ENCODE results near the gene TMEM233.

Gene TMEM233

DNA sequence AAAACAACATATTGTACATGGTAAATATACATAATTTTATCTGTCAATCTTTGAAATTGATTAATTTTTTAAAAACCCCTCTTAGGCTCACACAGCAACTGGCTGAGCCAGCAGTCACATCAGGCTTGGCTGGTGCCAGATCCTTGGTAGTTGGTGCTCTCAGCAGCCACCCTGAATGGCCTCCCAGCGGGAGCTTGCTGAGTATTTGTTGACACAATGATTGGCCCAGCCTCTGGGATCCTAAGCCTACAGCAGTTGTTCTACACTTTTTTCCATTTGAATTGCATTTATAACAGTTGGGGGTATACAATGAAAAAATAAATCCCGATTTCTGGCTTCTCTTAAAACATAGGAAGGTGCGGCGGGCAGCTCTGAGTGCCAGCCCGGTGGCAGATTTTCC lies 85.5 kb downstream of the TMEM233 start:
- DNase-seq (ENCODE audit: extremely low read depth in 1 of 2, low read depth in 1 of 2) = no peak

DNA sequence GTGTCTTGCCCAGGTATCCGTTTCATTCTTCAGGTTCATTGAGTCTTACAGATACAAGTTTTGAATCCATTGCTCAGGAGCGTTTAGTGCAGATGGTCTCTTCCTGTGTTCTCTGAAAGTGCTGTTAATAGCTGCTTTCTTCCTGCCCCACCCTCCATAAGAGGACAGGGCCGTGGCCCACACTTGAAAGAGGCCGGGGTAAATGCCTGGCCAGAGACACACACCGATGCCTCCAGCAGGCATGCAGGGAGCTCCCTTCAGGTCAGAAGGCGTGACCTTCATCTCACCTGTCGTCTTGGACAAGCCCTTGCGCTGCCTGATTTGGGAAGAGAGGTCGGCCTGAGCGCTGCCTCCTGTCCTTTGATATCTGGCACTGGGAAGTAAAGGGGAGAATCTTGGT lies 85.9 kb downstream of the TMEM233 start:
- no peak for DNase-seq (ENCODE audit: extremely low read depth in 1 of 2, low read depth in 1 of 2)

DNA sequence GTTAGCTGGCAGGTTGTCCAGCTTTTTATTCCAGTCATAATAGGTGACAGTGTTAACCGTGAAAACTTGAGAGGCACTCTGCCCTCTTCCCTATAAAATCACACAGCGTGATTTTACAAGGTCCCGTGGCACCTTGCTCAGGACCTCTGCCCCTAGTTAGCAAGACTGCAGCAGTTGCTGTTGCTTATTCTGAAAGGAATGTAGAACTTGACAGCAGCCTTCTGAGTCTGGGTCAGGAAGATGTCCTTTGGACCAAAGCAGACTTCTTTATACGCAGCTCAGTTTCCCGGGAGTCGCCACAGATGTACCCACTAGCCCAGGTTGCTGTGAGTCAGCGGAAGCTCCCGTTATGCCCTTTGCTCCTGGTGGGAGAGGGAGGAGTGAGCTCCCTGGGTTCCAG lies 87.5 kb downstream of the TMEM233 start:
- DNase-seq (ENCODE audit: extremely low read depth in 1 of 2, low read depth in 1 of 2) = no peak

DNA sequence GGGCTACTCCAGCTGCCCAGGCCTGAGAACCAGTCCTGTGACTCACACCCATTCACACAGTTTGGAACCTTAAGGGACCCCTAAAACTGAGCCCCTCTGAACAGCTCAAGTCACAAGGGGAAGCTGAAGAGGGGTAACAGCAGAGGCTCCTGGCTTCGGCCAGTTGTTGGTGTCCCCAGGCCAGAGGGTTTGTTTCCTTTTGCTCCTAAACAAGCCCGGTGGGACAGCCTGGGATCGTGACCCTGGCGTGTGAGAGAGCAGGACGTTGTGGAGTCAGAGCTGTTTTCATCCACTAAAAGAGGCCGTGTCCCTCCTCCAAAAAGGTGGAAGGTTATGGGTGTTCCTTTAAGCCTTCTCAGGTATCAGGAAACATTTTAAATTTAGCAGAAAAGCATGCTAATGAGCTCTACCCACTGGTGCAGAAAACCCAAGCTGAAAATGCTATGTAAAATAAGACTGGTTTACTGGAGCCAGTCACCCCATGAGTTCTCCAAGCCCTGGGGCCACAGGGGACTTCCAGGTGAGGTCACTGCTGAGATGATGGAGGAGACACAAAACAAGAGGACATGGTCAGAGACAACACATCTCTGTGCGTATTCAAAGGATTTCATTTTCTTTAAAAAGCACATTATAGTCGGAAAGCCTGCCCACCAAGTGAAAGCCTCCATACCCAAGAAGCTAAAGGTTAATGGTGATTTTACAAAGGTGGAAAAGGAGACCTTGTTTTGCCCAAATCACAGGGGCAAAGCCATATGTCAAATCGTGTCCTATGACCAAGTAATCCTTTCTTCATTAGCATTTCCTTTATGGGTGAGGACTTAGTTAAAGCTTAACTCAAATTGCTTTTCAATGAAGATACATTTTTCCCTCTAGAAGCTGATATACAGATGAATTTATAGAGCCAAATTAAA lies 88.4 kb downstream of the TMEM233 start:
- DNase-seq (ENCODE audit: extremely low read depth in 1 of 2, low read depth in 1 of 2) = no peak

DNA sequence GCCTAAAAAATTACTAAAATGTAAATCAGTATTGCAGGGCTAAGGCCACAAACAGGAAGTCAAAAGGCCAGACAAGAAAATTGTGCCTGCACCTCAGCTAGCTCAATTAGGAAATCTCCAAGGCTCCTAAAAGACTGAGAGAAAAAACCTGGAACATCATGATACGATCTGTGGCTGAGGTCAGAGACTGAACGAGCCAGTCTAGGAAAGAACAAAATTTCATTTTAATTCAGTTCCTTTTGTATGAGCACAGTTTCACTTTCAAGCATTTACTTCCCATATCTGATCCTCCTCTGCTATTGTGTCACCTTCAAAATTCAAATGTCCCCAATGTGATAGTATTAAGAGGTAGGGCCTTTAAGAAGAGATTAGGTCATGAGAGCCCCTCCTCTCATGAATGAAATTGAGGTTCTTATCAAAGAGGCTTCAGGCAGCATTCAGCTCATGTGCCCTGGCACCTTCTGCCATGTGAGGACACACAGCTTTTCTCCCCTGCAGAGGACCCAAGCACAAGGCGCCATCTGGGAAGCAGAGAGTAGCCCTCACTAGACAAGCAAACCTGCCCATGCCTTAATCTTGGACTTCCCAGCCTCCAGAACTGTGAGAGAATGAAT lies 89.2 kb downstream of the TMEM233 start:
- no peak for DNase-seq (ENCODE audit: extremely low read depth in 1 of 2, low read depth in 1 of 2)

DNA sequence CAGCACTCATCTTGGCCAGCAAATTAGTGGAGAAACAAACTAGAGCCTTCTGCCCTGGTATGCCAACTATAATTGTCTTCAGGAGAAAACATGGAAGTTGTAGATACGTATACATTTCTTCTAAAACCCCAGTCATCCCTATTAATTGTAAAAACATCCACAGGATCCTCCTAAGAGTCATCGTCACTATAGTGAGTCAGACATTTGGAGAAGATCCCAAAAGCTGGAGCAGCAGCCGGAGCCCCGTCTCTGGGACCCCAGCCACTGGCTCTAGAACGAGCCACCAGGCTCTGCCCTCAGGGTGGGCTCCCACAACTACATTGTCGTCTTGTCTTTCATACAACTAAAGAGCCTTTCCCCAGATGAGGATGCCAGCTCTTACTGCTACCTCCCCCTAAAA lies 89.8 kb downstream of the TMEM233 start:
- DNase-seq (ENCODE audit: extremely low read depth in 1 of 2, low read depth in 1 of 2) = no peak

DNA sequence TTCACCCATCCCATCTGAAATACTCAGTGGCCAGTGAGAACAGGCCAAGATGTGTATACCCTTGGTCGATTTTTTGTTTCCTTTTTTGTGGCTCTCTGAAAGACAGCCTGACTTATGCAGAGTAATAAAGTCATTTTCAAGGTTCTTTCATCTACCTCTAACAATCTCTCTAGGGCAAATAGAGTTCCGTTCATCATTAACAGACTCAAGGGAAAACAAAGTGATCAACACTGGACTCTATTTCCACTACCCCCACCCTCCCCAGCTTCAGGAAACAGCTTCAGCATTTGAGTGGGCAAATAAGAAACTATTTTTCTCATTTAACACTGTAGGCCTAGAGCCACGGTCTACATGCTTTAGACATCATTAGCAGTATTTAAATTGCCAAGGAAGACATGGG lies 90.2 kb downstream of the TMEM233 start:
- DNase-seq (ENCODE audit: extremely low read depth in 1 of 2, low read depth in 1 of 2) = no peak

DNA sequence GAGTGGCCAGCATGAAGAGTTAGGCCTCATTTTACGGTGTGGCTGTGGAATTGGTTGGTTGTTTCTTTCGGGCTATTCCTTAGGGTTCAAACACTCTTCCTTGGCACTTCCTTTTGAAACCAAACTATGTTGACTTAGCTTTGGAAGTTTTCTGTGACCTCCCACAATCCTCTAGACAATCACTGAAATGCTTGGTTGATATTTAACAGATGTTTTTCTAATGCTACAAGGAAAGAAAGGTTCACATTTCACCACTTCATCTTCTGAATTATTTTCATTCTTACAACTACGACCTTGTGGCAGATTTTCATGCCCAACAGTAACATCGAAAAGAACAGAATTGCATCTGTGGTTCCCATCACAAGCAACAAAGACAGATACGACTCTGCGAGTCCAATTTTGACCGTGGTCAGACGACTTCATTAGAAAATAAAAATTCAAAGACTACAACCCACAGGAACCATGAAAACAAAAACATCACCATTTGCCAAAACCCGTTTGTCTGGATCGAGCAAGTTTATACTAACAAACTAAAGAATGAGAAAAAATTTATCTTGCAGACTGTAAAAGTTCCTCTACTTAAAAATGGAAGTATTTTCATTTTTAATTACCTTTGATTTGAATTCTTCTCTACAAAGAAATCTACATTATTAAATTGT lies 91.3 kb downstream of the TMEM233 start:
- DNase-seq (ENCODE audit: extremely low read depth in 1 of 2, low read depth in 1 of 2) = no peak

DNA sequence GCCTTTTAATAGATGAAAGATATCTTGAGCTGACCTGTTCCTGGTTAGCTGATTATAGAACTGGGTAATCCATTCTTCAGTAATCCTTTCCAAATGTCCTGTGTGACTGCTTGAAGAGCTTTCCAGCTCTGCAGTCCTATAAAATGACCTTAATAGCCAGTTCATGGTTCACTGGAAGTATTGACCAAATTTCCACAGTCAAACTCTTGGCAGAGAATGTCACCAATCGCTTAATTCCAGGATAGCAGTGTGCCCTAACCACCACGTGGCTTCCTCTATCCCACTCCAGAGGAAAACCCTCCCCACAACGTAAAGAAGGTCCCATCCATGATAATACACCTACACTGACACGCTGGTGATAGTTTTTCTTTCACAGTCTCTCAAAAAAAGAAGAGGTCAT lies 91.8 kb downstream of the TMEM233 start:
- no peak for DNase-seq (ENCODE audit: extremely low read depth in 1 of 2, low read depth in 1 of 2)

DNA sequence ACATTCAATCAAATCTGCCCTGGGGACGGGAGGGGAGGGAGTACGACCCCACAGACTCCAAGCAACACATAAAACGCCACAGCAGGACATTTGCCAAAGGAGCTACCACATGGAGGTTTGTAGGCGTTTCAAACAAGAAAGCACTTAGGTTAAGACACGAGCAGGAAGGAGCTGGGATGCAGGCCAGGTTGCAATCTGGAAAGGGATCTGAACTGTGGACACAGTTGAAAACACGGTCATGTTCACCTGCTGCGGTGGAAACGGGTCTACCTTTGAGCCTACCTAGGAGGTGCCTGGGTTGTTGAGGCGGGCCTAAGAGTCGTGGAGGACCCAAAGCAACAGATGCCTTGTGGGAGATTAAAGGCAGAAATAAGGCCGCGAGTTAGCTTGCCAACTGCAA lies 92.8 kb downstream of the TMEM233 start:
- no peak for DNase-seq (ENCODE audit: extremely low read depth in 1 of 2, low read depth in 1 of 2)

DNA sequence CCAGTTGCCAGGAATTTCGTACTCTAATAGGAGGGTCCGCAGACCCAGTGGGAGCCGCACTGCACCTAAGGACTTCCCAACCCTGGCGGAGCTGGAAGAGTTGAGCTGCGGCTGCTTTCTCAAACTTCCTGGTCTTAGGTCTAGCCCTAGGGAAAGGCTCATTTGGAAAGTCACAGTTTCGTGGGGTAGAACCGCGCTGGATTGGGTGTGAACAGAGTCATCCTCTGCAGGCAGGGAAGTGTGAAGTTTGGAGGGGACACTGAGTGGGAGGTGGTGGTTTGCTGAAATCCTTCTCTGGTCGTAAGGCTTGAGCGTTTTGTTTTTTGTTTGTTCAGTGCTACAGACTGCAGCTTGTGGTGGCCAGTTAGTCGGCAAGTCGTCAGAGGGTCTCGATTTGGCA lies 93.2 kb downstream of the TMEM233 start:
- DNase-seq (ENCODE audit: extremely low read depth in 1 of 2, low read depth in 1 of 2) = no peak

DNA sequence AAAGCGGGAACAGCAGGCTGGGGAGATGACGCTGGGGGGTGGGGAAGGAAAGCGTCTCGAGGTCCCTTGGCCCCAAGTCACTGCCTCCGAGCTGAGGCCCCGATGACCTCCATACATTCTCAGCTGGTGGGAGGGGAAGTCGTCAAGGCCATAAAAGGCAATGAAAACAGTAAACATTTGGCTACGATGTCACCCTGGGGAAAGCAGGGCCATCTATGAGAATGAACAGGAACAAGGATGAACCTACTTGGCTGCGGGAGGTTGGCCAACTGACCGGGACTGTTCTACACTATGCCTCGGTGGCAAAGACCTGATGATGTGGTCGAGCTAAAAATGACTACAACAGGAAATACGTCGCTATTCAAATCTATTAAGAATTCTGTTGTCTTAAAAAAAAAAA lies 93.8 kb downstream of the TMEM233 start:
- DNase-seq (ENCODE audit: extremely low read depth in 1 of 2, low read depth in 1 of 2) = no peak

DNA sequence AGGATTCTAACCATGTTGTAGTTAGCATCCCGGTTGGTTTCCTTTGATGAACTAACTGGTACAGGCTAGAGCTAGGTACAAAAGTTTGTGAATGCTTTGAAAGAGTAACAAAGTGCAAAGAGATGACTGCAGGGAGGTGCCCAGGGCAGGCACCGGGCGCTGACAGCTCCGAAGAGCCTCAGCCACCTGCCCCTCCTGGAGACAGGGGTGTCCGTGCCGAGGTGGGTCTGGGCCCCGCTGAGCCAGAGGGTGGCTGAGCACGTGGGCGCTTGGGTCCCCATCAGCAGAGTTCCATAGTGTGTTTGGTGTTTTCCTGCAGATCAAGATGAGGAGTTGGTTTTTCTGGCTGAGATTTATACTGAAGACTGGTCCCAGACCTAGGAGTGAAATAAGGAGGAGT lies 94.3 kb downstream of the TMEM233 start:
- DNase-seq (ENCODE audit: extremely low read depth in 1 of 2, low read depth in 1 of 2) = no peak

DNA sequence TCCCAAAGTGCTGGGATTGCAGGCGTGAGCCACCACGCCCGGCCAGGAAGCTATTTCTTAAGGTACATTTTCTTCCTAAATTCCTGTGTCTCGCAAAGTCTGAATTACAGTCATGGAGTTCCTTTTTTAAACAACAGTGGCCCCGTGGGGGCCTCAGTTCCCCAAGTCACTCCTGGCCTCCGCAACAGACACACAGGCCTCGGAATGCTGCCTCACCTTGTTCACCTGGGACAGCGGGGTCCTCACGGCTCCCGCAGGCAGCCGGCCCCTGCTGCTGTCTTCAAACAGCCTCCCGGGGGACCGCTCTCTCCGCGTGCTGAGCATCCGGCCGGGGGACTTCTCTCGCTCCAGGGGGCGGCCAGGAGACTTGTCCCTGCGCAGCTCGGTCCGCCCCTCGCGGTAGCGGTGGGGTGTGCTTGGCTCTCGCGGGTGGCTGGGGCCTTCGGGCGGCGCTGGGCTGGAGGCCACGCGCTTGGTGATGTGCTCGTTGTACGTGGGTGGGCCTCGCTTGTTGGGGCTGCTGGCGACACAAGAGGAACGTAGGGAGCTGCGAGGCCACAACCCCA lies 96.4 kb downstream of the TMEM233 start:
- no peak for DNase-seq (ENCODE audit: extremely low read depth in 1 of 2, low read depth in 1 of 2)

DNA sequence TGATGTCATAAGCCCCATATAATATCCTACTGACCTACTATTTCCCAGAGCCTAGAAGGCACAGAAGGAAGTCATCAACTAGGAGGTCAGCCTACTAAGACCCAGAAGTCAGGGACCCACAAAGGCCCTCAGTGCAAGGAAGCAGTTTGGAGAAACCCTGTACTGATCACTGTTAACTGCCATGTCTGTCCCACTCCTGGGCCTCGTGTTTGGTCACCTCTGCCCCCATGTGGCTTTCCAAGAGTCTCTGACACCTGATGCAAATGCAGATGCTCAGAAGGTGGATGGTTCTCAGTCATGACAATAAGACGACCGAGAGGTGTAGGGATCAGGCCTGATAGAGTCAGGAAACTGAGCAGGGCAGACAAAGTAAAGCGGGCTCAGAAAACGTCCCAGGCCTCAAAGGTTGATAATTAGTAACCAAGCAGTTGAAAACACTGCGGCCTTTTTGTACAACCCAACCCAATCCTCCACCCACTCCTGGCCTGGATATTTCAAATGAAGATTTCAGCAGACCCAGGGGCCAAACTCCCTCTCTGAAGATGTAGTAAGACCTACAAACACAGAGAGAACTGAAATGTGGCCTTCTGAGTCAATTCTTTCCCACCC lies 97.7 kb downstream of the TMEM233 start:
- no peak for DNase-seq (ENCODE audit: extremely low read depth in 1 of 2, low read depth in 1 of 2)

DNA sequence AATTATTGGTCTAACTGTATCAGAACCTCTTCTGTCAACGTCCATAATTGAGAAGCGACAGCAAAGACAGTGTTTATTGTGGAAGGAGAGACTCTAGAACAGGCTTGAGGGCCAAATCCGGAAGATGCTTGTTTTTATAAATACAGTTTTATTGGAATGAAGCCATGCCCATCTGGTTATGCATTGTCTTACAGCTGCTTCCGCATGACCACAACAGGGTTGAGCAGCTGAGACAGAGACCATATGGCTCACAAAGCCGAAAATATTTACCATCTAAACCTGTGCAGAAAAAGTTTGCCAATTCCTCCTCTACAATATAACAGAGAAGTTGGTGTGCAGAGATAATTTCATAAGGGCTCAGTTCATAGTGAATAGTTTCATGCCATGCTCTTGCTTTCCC lies 98.8 kb downstream of the TMEM233 start:
- DNase-seq (ENCODE audit: extremely low read depth in 1 of 2, low read depth in 1 of 2) = no peak
